CD4-positive, alpha-beta T cell treated with Interleukin-10 for 1 hour (primary cell): Measurements from ENCODE around the gene MALL.
A peak's percentile ranks its signal among the peaks of the same experiment; 100 is the strongest.
"Not testable (repeated sequence)": the region's sequence is repeated elsewhere in the genome, so short reads cannot be mapped to it uniquely, and the experiment has no call there.

Experiments
- DNase-seq: peaks from one replicate; pipeline ENCODE4 v3.0.0-alpha.2; 2020

The MALL gene

DNA sequence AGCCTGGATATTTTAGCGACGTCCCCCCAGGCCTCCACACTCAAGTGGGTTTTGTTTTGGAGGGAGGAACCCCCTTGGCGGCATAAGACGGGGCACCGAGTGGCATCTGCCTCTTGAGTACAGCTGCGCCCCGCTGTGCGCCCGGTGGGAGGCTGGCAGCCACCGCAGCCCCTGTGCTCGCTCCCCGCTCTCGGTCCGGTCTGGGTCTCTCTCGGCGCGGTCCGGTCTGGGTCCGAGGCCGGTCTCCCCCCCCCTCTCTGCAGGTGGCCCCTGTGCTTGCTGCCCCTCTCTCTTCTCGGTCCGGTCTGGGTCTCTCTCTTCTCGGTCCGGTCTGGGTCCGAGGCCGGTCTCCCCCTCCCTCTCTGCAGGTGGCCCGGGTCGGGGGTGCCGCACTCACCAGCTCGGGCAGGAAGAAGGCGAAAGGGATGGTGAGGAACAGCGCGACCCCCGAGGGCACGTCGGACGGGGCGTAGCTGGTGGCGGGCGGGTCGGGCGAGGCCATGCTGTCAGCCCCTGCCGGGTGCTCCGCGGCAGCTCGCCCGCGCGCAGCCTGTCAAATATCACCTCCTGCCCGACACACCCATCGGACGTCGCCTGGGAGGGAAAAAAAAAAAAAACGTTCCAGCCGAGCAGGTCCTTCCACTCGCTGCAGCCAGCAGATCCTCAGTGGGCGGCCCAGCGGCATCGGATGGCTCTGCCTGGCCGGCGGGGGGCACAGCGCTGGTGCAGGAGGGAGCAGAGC lies at the start of gene MALL:
Gene MALL (minus strand): TSS at position 532 of the 742 bp plus-strand sequence. CDS start 30 bp downstream, at position 502.
- DNase-seq = no peak

DNA sequence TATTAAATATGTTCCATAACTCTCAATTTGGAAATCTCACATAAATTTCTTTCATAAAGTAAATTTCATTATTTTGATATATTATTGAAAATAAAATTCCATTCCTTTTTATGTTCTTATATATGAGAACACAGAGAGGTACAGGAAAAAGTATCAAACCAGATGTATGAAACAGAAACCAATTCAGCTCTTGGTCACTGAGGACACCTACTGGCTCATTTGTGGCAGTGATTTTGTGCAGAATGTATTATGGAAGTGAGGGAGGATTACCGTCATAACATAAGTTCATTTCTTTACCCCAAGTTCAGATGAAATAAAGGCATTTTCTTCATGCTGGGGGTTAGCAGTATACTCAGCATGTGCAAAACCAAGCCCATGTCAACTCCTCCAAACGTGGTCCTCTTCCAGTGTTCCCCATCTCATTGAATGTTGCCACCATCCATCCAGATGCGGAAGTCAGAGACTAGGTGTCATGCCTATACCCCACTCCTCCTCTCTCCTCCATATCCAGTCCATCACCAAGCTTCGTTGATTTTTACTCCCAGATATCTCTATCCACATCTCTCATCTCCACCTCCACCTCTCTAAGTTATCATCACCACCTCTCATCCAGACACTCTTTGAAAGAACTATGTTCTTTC lies 41.7 kb upstream of the MALL start:
- peak; percentile 34 for DNase-seq

DNA sequence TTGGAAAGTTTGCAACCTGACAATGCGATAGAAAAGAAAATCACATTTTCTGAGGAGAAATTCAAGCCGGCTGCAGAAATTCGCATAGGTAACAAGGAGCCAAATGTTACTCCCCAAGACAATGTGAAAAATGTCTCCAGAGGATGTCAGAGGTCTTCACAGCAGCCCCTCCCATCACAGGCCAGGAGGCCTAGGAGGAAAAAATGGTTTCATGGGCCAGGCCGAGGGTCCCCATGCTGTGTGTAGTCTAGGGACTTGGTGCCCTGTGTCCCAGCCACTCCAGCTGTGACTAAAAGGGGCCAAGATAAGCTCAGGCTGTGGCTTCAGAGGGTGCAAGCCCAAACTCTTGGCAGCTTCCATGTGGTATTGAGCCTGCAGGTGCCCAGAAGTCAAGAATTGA lies 39.2 kb upstream of the MALL start:
- not testable (repeated sequence) for DNase-seq

DNA sequence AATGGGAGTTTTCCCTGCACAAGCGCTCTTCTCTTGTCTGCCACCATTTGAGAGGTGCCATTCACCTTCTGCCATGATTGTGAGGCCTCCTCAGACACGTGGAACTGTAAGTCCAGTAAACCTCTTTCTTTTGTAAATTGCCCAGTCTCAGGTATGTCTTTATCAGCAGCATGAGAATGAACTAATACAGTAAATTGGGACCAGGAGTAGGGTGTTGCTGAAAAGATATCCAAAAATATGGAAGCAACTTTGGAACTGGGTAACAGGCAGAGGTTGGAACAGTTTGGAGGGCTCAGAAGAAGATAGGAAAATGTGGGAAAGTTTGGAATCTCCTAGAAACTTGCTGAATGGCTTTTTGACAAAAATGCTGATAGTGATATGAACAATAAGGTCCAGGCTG lies 38.6 kb upstream of the MALL start:
- DNase-seq = not testable (repeated sequence)

DNA sequence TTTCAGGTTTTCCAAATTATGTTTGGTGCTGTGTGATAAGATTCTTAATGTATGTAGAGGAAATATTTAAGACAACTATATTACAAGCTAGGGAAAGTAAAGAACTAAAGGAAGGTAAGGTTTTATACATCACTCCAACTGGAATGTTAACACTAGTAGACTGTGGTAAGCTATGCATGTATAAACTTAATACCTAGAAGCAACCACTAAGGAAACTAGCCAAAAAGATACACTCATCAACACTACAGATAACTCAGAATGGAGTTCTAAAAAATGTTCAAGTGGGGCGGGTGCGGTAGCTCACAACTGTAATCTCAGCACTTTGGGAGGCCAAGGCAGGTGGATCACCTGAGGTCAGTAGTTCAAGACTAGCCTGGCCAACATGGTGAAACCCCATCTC lies 37.8 kb upstream of the MALL start:
- DNase-seq = no peak

DNA sequence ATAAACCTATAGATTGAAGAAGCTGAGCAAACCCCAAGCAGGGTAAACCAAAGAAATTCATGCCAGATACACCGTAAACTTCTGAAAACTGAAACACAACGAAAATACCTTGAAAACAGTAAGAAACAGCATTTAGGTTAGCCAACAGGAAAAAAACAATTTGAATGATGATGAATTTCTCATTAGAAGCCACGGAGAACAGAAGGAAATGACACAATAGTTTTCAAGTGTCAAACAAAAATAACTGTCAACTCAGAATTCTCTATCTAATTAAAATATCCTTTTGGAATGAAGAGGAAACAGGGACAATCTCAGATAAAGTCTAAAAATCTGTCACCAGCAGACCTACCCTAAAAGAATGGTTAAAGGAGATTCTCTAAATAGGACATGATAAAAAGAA lies 37.3 kb upstream of the MALL start:
- DNase-seq = no peak

DNA sequence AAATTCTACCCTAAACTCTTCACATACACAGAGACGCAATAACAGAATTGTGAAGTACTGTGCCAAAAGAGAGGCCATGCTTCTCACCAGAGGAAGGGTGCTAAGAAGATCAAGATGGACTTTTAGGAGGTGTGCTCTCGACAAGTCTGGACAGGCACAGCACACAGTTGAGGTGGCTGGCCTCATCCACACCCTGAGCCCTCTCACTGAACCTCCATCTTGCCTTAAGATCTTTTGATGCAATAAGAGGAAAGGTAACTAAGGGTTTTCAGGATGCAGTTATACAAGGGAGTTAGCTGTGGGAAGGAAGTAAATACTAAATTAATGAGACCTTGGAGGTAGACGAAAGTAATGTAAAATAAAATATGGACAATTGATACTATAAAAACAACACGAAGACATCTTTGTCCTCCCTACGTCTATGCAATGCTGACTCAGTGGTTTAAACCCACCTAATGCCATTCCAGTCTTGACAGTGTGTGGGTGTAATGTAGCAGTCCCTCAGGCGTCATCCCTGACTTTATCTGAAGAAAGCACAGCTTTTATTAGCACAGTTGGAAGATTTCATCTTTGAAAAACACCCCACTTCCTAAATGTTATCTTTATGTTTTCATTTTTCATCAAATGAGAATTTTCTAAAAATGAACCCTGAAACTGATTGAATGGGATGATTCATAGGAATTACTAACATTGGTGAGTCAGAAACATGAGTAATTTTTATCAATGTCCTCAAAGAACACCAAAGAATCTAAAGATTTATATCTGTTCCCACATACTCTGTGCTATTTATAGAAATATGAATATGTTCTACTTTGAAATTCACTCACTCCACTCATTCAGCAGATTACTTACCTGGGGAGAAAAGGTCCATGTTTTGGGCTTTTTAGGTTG lies 34.0 kb upstream of the MALL start:
- no peak for DNase-seq

DNA sequence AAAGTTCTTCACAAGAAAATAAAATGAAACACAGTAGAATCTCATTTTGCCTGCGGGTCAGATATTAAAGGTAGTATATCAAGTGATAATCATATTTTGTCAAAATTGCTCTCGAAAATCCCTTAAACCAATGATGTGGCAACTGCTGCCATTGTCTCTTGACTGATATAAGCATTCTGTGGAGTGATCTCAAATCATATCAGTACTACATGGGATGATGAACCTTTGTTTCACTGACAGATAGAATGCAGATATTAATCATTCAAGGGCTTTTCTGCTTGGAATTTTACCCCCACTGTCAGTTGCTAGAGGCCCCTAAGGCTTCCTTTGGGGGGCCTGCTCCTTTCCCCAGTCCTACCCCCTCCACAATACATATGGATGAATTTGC lies 31.3 kb upstream of the MALL start:
- DNase-seq = no peak

DNA sequence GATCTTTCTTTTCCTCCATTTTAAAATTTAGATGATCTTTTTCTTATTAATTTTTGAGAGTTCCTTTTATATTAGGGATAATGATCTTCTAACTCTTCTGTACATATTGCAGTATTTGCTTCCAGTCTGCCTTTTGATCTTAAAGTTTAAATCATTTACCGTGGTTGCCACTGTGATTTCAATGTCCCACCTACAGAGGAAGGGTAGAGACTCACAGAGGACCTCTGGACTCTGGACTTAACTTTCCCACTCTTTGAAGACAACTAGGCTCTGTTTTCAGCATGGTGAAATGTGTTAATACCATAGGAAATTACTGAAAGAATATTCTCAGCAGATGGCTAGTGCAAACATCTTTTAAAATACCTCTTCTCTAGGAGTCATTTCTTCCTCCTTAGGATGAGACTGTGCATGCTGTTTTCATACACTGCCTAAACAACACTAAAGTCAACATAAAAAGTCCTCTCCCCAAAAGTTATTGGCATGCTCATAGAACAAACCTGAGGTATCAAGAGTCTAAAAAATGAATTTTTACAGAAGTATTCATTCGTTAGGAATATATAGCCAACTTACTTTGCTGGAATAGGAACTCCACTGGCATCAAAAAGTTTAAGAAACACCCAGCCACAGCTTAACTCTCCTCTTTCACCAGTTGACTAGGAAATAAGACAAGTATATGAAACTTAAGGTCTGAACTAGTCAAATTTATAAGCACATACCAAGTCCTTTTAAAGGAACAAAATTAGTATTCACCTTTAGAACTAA lies 30.7 kb upstream of the MALL start:
- DNase-seq = no peak

DNA sequence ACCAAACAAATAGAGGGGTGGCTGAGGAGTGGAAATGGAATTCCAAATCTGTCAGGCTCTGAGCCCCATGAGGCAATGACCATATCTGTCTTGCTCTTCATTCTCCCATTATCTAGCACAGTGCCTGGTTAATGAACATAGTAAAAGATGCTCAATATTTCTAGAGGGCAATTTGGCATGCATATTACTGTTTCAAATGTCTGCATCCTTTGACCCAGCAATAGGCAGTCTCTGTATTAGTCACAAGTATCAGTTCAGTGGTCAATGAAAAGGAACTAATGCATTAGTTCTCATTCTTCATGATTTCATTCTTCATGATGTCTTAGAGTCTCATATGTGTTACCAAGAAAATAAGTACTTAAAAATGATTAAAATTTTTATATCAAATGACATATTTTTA lies 28.4 kb upstream of the MALL start:
- no peak for DNase-seq

DNA sequence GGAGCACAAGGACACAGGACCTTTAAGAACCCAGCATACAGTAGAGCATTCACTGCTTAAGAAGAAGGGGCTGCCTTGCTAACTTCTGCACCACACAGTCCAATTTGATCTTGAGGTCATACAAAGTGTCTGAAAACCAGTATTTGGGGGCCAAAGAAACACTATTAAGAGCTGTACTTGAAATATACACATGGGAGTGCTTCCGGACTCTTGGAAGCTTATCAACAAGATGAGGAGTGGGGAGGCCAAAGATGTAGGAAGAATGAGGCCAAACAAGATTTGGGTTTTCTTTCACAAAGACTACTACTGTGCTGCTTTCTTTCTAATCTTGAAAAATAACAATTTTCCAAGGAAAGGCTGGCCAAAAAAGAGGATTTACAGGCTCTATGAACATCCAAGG lies 24.8 kb upstream of the MALL start:
- no peak for DNase-seq

DNA sequence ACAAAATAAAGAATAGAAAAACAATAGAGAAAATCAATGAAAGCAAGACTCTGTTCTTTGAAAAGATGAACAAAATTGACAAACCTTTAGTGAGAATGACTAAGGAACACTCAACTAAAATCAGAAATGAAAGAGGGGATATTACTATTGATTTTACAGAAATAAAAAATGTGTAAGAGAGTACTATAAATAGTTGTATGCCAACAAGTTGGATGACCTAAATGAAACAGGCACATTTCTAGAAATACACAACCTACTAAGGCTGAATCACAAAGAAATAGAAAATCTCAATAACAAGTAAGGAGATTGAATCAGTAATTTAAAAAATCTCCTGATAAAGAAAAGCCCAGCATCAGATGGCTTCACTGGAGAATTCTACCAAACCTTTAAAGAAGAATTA lies 18.4 kb upstream of the MALL start:
- no peak for DNase-seq

DNA sequence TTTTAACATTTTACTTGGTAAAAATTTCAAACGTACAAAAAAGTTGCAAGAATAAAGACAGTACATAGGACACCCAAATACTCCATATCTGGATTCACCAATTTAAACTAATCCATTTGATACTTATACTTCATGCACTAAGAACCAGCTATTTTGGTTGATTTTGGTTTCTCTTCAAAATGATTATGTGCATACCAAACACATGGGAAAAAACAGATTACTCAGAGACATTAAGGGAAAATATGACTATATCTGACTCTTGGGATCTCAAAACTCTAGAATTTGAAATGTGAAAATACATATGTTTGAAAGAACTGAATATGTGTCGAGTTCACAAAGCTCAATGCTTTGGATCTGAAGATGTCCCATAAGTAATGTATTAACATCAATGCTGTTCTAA lies 15.5 kb upstream of the MALL start:
- no peak for DNase-seq

DNA sequence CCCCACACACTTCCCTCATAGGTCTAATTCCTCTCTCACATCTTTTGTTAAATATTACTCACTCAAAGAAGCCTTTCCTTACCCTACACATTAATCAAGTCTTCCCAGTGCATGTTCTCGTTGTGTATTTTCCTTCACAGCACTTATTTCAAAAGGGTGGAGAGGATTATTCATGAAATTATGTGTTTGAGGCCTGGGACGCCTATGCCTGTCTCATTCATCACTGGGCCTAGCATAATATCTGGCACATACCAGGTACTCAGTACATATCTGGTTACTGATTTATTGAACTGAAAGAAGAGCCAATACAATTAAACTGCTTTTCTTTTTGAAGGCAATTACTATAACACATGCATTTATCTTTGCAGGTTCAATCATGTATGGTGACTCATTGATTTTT lies 15.1 kb upstream of the MALL start:
- DNase-seq = no peak

DNA sequence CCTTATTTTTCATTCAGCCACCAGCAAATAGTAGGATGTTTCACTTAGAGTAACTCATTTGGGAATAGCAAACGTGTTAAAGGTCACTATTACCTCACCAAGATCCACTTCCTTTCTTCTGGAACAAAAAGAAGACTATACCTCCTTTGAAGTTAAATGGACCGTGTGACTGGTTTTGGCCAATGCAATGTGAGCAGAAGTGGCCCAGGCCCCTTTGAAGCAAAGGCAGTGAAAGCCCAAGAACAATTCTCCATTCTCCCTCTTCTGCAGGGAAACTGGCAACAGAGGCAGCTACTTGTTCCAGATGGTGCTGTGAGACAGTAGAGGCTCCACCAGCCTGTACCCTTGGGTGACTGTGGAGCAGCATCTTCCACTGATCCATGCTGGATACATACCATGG lies 11.3 kb upstream of the MALL start:
- no peak for DNase-seq

DNA sequence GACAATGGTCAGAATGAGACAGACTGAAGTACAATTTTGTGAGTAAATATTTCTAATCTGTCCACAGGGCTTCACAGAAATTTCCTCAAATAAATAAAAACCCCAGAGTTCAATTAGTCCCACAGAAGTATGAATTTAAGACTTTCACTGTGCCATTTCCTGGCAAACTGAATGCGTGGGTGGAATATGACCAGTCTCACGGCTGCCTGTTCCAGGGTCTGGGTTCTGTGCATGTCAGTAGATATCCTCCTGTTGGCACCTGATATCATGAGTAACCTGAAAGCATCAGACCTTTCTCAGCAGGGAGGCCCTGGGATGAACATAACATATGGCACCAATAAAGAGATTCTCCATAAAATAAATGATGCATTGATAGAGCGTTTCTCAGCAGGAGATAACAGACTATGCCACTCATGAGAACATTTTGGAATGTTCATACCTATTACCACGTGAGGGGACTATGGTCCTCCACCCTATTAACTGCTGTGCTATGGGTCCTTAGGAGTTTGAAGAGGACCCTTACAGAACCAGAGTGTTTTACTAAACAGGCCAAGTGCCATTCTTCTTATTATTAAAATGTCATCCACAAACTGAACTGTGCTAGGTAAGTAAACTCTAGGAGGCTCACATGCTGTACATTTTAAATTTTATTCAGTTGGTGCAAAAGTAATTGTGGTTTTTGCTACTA lies 10.6 kb upstream of the MALL start:
- DNase-seq = no peak

DNA sequence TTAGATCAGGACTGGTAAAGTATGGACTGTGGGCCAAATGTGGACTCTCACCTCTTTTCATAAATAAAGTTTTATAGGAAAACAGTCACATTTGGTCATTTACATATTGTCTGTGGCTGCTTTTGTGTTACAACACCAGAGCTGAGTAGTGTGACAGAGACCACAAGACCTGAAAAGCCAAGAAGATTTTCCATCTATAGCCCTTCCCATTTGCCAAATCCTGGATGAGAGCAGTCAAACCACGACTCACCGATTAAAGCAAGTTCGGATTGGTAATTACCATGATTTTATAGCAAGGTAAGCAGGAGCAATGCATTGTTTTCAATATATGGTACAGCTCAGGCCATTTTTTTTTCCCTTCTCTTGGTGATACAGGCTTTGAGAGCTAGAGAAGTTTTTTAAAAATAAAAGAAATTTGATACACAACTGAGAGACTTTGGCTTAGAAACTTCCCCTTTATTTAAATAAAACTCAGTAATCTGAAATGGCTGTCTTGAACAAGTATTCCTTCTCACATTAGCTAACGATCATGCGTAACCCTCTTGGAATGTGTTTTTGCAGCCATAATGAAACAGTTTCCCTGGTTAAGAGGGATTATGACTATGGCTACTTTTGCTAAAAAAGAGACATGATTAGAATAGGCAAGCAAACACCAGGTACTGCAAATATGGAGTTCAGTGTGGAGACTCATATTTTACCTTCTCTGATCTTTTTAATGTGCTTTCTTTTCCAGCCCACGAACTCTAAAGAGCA lies 9.5 kb upstream of the MALL start:
- no peak for DNase-seq

DNA sequence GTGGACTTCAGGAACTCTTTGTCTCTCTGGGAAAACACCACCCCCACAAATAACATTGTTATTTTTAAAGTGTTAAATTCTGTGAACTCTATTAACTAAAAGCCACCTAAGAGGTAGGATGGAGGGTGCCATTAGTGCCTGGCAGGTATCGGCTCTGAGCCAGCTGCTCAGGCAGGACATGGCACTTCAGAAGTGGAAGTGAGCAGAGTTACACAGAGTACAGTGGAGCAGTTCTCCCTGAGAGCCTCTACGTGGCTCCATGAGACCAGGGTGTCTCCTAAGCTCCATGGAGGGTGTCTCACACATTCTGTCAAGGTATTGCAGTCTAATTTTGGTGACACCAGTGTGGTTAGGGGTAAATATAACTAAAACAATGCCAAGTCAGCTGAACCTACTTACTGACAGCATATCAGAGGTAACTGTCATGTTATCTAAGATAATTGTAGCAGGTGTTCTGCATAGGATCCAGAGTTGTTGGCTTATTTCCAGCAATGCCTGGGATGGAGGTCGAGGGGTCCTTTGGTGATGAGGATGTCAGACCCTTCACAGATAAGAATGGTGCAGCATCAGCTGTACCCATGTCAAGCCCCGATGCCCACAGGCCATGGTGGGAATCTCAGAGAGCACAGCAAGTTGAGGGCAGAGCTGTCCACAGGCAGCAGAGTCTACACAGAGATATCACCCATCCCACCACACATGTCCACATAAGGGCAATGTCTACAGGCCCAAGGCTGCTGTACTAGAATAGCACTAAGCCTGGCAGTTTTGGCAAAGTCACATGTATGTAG lies 8.6 kb upstream of the MALL start:
- DNase-seq = no peak

DNA sequence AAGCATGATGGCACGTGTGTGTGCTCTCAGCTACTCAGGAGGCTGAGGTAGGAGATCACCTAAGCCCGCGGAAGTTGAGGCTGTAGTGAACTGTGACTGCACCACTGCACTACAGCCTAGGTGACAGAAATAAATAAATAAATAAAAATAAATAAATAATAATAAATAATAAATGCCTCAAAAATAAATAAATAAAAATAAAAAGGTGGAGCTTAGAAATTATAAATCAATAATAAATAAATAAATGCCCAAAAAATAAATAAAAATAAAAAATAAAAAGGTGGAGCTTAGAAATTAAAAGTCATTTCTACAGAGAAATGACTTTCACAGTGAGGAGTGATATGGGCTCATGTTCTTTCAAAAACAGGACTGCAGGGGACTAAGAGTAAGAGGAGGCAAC lies 6.0 kb upstream of the MALL start:
- no peak for DNase-seq

DNA sequence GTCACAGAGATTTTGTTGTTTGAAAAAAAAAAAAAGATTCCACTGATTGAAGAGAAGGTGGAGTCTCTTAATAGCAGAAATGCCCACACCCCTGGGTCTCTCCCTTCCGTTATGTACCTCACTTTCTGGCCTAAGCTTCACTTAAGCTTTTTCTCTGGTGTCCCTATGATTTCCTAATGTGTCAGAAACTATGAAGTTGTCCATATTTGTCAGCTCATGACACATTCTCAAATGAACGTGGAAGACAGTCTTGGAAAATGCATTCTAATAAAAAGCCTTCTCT lies 5.4 kb upstream of the MALL start:
- DNase-seq = no peak
